ENCODE measurements around the gene WDR86.

The WDR86 gene

GRCh38 chr7:151393031-151393977 lies 16.5 kb downstream of the WDR86 start:
- FAIRE-seq, result no peak
- DNase-seq (ENCODE audit: insufficient read length), result no peak
- TF ChIP-seq POLR2AphosphoS5 (IDR thresholded peaks at IDR 0.05; ENCODE audit: low read depth, low read length), result no peak
- no peak for TF ChIP-seq POLR2A (IDR thresholded peaks at IDR 0.05; ENCODE audit: low read depth, low read length)
- no peak for TF ChIP-seq TAF1 (IDR thresholded peaks at IDR 0.05; ENCODE audit: borderline replicate concordance, low read depth, low read length)

DNA sequence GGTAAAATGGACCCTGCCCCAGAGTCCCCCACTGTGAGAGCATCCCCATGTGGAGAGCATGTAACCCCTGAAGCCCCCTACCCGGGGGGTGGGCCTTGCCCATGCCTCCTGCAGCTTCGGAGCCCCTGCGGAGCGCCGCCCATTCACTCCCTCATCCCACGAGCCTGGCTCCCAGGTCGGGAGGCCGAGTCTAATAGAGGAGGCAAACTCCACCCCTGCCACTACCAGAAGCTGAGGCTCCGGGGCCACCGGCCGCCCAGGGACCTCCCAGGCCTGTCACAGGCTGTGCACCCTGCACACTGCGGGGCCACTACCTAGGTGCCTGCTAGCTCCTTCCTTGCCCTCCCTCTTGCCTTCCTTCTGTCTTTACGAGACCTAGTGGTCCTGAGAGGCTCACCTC lies 17.4 kb downstream of the WDR86 start:
- DNase-seq (ENCODE audit: insufficient read length) (no peak), FAIRE-seq (no peak)
- TF ChIP-seq TAF1 (IDR thresholded peaks at IDR 0.05; ENCODE audit: borderline replicate concordance, low read depth, low read length), result no peak
- no peak for TF ChIP-seq POLR2AphosphoS5 (IDR thresholded peaks at IDR 0.05; ENCODE audit: low read depth, low read length)
- no peak for TF ChIP-seq POLR2A (IDR thresholded peaks at IDR 0.05; ENCODE audit: low read depth, low read length)

DNA sequence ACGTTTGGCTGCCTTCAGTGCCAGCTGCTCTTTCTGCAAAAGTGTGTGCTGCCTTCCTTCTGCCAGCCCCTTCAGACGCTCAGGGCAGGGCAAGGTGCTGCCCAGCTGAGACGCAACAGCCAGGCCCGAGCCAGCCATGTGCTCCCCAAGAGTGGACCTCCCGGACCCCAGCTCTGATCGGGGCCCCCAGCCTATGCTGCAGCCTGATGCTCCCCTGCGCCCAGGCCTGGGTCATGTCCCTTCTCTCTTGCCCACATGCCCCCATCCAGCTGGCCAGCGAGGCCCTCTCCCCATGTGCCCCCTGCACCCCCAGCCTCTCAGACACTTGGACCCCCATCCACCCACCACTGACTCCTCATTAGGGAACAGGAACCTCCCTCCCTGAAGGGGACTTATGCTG lies 17.8 kb downstream of the WDR86 start:
- FAIRE-seq (no peak), DNase-seq (ENCODE audit: insufficient read length) (no peak)
- no peak for TF ChIP-seq TAF1 (IDR thresholded peaks at IDR 0.05; ENCODE audit: borderline replicate concordance, low read depth, low read length)
- no peak for TF ChIP-seq POLR2A (IDR thresholded peaks at IDR 0.05; ENCODE audit: low read depth, low read length)

DNA sequence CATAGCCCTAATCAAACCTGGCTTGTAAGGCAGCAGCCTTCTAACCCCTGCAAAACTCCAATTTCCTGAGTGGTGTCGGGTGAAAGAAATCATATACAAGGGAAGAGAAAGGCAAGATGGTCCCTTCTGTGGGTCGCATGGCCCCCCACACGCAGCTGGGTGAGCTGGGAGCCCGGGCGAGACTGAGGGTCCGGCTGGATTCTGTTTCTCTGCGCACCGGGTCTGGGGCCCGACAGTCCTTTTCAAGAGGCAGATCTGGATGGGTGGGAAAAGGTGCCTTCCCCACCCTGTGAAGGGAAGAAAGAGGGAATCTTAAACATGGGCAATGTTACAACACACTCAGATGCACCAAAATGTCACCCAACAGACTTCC lies 18.5 kb downstream of the WDR86 start:
- FAIRE-seq, result no peak
- TF ChIP-seq TAF1 (IDR thresholded peaks at IDR 0.05; ENCODE audit: borderline replicate concordance, low read depth, low read length) (no peak), POLR2AphosphoS5 (IDR thresholded peaks at IDR 0.05; ENCODE audit: low read depth, low read length) (no peak), POLR2A (IDR thresholded peaks at IDR 0.05; ENCODE audit: low read depth, low read length) (no peak)
- no peak for DNase-seq (ENCODE audit: insufficient read length)

DNA sequence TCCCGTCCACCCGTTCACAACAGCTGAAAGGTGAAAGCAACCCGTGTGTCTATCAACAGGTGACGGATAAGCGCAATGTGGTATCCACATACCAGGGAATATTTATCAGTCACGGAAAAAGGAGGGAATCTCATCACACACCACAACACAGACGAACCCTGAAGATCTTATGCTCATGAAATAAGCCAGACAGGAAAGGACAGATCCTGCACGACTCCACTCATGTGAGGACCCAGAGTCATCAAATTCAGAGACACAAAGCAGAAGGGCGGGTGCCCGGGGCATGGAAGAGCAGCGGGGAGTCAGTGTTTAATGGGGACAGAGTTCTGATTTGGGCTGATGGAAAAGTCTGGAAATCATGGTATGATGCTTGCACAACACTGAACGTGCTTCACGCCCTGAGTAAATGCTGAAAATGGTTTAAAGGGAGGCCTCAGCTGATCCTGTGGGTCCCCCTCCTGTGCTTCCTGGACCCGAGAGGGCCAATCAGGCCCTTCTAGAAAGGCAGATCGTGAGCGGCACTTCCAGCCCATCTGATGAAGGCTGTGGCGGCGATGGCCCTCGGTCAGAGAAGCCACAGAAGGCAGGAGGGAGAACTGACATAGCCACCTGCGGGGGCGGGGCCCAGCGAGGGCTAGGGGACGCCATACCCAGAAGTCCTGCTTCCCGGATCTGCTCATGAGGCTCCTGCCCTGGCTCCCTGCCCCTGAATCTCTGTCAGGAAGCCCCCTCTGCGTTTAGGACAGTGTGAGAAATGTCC lies 19.1 kb downstream of the WDR86 start:
- DNase-seq (ENCODE audit: insufficient read length), result no peak
- no peak for FAIRE-seq
- no peak for TF ChIP-seq POLR2A (IDR thresholded peaks at IDR 0.05; ENCODE audit: low read depth, low read length)
- no peak for TF ChIP-seq POLR2AphosphoS5 (IDR thresholded peaks at IDR 0.05; ENCODE audit: low read depth, low read length)
- TF ChIP-seq TAF1 (IDR thresholded peaks at IDR 0.05; ENCODE audit: borderline replicate concordance, low read depth, low read length), result no peak

DNA sequence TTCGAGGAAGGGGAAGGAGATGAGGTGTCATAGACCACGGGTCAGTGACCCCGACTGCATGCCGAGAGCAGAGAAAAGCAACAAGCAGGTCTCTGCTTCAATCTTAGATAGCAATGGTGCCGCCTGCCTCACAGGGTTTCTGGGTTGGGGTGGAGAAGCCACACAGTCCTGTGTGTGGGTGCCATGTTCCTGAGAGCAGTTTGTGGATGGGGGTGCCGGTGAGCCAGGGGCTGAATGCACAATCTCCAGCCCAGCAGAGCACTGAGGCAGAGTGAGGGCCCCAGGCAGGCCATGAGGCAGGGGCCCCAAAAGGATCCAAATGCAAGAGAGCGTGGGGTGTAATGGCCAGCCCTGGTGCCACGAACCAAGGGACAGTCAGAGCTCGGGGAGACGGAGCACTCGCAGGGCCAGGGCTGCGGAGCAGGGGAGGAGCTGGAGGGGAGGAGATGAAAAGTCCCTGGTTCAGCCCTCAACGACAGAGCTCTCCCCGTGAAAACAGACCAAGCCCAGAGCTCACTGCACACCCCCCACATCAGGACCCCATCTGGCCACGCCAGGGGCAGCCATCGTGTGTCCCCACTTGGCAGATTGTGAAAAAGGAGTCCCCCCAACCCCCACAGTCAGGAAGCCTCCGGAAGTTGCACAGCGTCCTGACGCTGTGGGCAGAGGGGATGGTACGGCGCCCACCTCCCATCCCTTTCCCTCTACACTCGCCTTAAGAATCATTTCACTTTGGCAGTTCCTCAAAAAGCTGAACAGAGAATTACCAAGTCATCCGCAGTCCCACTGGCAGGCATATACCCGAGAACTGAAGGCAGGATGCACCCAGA lies 19.9 kb downstream of the WDR86 start:
- FAIRE-seq, result no peak
- no peak for TF ChIP-seq TAF1 (IDR thresholded peaks at IDR 0.05; ENCODE audit: borderline replicate concordance, low read depth, low read length)
- TF ChIP-seq POLR2A (IDR thresholded peaks at IDR 0.05; ENCODE audit: low read depth, low read length), result no peak
- no peak for TF ChIP-seq POLR2AphosphoS5 (IDR thresholded peaks at IDR 0.05; ENCODE audit: low read depth, low read length)

GRCh38 chr7:151389096-151389767 lies 20.6 kb downstream of the WDR86 start:
- FAIRE-seq, result no peak

More for the DNA sequence above, 19.9 kb downstream of the WDR86 start:
- DNase-seq (ENCODE audit: insufficient read length), result no peak

GRCh38 chr7:151388430-151388829 lies 21.4 kb downstream of the WDR86 start:
- TF ChIP-seq TAF1 (IDR thresholded peaks at IDR 0.05; ENCODE audit: borderline replicate concordance, low read depth, low read length) (no peak), POLR2AphosphoS5 (IDR thresholded peaks at IDR 0.05; ENCODE audit: low read depth, low read length) (no peak), POLR2A (IDR thresholded peaks at IDR 0.05; ENCODE audit: low read depth, low read length) (no peak)
- DNase-seq (ENCODE audit: insufficient read length), result no peak
- no peak for FAIRE-seq

More at GRCh38 chr7:151389096-151389767, 20.6 kb downstream of the WDR86 start:
- no peak for DNase-seq (ENCODE audit: insufficient read length)
- TF ChIP-seq TAF1 (IDR thresholded peaks at IDR 0.05; ENCODE audit: borderline replicate concordance, low read depth, low read length), result no peak
- no peak for TF ChIP-seq POLR2A (IDR thresholded peaks at IDR 0.05; ENCODE audit: low read depth, low read length)
- TF ChIP-seq POLR2AphosphoS5 (IDR thresholded peaks at IDR 0.05; ENCODE audit: low read depth, low read length), result no peak

DNA sequence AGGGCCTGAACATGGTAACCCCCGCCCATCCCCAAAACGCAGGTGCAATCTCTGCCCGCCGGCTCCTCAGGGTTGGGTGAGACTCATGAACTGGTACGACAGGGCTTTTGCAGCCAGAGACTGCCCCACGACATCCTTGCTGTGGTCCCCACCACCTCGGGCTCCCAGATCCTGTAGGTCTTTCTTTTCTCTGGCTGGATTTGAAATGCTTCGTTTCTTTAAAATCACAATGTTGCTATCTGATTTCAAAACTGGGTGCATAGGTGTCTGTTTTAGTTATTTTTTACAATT lies 21.9 kb downstream of the WDR86 start:
- no peak for TF ChIP-seq TAF1 (IDR thresholded peaks at IDR 0.05; ENCODE audit: borderline replicate concordance, low read depth, low read length)
- no peak for TF ChIP-seq POLR2AphosphoS5 (IDR thresholded peaks at IDR 0.05; ENCODE audit: low read depth, low read length)
- TF ChIP-seq POLR2A (IDR thresholded peaks at IDR 0.05; ENCODE audit: low read depth, low read length), result no peak
- FAIRE-seq (no peak), DNase-seq (ENCODE audit: insufficient read length) (no peak)

DNA sequence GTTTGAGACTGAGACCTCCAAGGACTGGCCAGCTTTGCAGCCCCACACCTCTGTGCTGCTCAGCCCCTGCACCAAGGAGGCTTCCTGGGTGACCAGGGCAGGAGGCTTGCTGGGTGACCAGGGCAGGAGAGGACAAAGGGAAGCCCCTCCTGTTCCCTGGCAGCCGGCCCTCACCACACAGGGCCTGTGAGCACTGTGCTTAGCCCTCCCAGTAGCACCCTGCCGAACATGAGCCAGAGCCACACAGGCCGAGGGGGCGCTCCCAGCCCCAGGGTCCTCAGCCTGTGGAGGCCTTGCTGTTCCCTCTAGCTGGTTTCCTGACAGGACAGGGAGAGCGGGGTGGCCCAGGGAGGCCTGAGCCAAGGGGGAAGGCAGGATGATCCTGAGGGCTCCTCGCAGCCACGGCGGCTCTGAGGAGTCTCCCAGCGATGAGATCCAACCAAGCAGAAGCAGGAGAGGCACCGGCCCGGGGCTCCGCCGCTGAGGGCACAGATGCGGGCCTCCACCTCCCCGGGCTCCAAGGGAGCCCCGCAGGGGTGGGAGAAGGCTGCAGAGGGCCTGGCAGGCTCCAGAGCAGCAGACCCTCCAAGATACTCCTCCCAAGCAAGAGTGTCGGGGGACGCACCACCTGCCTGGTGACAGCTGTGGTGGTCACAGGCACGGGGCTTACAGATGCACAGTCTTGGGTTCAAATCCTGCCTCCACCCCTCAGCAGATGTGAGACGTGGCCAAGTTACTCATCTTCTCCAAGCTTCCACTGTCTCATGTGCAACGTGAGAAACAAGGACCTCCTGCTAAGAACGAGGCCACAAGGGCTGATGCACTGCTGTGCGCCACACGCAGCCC lies 22.5 kb downstream of the WDR86 start:
- TF ChIP-seq TAF1 (IDR thresholded peaks at IDR 0.05; ENCODE audit: borderline replicate concordance, low read depth, low read length) (no peak), POLR2AphosphoS5 (IDR thresholded peaks at IDR 0.05; ENCODE audit: low read depth, low read length) (no peak), POLR2A (IDR thresholded peaks at IDR 0.05; ENCODE audit: low read depth, low read length) (no peak)
- no peak for FAIRE-seq
- no peak for DNase-seq (ENCODE audit: insufficient read length)
